Activated CD4-positive, alpha-beta T cell treated with anti-CD3 and anti-CD28 coated beads, Interleukin-2, amount 50 U/mL, for 16 hours (primary cell): ENCODE measurements around the gene INSL6.
"Not testable (repeated sequence)": the region's sequence is repeated elsewhere in the genome, so short reads cannot be mapped to it uniquely, and the experiment has no call there.

ENCODE experiments used
- DNase-seq: peaks from one replicate; pipeline ENCODE4 v3.0.0-alpha.2; 2020

INSL6 gene, protein sequence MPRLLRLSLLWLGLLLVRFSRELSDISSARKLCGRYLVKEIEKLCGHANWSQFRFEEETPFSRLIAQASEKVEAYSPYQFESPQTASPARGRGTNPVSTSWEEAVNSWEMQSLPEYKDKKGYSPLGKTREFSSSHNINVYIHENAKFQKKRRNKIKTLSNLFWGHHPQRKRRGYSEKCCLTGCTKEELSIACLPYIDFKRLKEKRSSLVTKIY

DNA sequence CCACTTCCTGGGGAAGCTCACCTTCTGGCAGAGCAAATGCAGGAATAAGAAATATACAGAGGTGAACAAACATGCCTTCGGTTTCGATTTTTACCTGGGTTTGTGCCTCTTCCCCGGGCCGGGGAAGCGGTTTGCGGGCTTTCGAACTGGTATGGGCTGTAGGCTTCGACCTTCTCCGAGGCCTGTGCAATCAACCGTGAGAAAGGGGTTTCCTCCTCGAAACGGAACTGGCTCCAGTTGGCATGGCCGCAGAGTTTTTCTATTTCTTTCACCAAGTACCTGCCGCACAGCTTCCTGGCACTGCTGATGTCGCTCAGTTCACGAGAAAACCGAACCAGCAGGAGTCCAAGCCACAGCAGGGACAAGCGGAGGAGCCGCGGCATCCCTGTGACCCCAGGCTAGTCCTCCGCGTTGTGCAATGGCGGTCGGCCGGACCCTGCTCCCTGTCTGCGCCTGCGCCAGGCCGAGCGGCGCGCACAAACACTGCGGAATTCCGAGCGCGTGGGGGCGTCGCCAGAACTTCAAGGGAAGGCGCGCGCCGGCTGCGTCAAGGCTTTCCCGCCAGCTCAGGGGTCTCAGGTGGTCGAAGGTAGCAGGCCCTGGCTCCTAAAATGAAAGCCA, at the start of gene INSL6:
INSL6 (minus strand) TSS at position 420 of the 621 bp plus-strand sequence; CDS start at position 383, 37 bp downstream.
- DNase-seq, result no peak

DNA sequence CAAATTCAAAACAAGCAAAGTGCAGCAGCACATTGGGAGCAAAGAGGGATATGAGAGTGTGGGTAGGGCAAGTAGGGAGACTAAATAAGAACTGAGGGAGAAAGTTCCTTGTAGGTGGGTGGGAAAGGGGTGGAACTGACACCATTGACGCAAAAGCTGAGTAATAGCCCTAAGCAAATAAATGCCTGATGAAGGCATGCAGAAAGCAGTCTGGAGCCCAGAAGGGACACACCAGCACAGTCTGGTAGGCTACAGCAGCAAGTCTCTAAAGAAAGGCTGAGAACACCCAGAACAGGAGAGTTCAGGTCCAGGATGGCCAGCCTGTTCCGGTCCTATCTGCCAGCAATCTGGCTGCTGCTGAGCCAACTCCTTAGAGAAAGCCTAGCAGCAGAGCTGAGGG, 45.8 kb upstream of the INSL6 start, which contains the start of gene INSL4:
INSL4 (plus strand) TSS at position 208 of the 400 bp plus-strand sequence; CDS start at position 313, 105 bp downstream.
- DNase-seq, result no peak

DNA sequence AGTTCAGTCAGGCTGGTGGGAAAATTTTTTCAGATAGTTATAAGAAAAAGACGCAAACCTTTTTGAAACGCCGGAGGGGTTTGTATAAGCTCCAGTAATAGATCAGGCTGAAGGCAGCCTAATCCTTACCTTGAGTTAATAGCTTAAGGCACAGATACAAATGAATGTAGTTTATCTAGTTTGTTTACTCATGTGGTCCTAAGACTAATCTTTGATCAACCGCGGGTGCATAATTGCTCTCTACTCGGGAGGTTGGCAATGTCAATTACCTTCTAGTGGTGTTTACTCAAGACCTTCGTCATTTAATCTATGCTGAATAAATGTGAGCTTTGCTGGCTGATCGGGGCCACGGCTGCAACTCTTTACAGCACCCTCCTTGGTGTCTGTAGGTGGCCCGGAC, 45.1 kb upstream of the INSL6 start:
- no peak for DNase-seq

DNA sequence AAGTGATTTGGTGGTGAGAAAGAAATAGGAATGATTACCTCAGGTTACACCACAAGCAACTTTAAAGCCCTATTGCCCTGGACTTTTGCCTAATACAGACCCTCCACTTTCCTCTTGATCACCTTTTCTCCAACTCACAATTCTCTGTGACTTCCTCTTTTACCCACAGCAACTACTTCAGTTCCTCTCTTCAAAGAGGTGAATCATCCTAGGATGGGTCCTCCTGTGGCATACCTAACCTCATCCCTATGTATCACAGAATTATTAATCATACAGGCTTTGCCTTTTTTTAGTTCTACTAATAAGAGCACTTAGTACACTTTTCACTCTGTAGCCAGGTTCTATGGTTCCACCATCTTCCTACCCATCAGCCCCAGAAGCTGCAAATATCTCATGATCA, 19.6 kb upstream of the INSL6 start:
- DNase-seq, result peak; percentile 8

DNA sequence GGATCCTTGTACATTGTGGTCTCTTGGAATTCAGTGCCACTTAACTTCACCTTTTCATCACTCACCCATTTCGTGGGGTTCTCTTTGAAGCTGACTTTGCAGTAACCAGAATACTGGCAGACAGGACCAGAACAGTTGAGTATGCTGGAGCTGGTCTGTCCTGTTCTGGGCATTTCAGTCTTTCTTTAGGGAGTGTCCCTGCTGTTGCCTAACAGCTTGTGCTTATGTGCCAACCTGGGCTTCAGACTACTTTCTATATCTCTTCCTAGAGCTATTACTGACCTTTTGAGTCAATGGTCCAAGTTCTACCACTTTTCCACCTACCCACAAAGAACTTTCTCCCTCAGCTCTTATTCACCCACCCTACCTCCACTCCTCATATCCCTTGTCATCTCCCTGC, 10.0 kb upstream of the INSL6 start:
- no peak for DNase-seq

DNA sequence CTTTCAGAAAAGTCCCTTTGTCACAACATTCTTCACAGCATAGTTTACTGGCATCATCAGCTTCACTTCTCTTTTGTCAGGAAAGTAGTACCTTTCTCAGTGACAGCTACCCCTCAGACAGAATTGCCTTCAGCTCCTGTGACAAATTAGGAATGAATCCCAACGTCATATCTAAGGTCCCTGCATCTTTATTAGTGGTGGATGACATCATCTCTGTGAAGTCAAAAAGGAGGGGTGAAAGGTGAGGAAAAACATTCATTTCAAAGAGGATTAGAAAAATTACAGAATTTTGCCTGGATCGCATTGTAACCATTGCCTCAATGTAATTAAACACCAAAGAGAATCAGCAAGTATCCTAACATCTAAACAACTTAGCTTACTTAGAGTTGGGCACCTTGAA, 7.9 kb upstream of the INSL6 start:
- no peak for DNase-seq

DNA sequence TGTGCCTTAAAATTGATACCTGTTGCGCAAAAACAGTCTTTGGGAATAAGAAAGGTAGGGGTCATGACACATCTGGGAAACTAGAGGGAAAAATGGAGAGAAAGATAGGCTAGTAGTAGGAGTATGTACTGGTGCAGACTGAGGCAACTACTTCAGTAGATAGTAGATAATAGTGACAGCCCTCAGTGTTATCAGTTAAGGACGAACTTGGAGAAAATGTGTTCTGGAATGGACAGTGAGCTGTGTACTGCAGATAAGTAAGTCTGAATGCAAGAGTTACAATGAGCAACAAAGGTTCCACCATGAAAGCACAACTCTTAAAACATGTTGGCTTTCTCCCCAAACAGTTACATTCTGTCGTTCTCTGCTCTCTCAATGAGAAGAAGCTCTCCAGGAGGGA, 6.5 kb upstream of the INSL6 start:
- DNase-seq, result no peak

DNA sequence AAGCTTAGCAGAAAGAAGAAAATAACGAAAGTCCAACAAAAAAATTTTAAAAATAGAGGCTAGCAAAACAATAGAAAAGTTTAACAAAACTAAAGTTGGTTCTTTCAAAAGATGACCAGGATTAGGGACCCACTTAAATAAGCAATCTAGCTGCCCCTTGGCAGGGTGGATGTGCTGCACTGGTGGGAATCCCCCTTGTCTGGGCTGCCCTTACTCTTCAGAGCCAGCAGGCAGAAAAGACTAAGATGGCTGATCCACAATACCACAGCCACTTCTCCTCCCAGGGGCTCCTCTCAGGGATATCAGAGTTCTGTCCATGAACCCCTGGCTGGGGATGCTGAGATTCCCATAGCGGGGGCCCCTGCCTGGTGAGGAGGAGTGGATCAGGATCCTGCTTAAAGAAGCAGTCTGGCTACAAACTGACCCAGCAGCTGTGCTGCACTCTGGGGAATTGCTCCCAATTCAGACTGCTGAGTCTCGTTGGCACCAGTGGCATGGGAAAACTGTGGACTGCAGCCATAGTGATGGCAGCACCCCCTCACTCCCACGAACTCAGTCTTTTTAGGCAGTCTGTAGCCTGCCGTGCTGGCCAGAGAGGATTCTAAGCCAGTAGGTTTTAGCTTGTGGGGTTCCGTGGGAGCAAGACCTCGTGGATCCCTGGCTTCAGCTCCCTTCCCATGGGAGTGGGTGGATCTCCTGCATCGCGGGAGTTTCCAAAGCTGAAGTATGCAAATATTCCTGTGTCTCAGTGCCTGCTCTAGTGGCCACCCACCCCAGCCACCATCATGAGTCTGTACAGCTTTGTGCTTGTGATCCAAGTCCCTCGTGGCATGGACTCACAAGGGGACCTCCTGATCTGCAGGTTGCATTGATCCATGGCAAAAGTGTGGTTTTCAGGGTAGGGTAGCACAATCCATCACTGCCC, 2.9 kb upstream of the INSL6 start:
- DNase-seq, result no peak

DNA sequence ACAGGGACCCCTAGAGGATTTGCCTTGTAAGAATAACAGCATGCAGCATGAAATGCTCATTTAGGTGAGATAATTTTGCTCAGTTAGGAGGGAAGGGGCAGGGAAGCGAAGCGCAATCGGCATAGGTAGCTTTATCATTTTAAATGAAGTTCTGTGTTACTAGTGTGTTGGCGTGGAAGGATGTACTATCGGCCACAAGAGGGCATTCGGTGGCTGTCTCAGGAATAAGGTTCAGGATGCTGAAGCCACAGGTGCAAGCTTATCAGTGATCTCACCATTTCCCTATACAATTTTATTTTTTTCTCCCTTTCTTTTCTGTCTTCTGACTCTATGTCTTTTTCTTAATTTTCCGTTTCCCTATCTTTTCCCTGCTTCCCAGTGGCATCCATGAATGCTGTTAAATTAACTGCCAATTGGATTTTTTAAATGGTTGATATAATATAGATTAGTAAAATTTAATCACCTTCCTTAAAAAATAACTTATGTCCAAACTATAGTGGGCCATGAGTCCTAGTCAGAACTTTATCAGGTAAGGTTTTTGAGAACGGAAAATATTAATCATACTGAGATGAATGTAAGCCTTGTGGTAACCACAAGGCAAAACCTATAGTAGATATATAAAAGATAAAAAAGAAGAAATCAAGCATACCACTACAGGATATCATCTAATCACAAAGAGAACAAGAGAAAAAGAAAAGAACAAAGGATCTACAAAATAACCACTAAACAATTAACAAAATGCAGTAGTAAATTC, 1.2 kb upstream of the INSL6 start:
- DNase-seq, result peak; percentile 69

DNA sequence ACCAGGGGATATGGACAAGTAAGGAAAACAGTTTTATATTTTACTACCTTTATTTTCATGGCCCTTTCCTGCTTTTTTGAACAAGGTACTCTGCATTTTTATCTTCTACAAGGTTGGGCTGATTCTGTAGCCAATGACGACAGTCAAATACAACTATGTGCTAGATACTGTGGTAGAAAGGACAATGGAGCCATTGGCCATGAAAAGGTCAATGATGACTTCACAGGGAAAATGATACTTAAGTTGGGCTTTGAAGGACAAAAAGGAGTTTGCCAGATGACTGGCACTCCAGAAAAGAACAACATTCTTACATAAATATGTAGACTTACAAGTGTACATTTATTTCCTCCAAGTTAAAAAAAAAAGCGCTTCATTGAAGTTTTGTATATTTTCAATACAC, 663 bp downstream of the INSL6 start:
- no peak for DNase-seq

DNA sequence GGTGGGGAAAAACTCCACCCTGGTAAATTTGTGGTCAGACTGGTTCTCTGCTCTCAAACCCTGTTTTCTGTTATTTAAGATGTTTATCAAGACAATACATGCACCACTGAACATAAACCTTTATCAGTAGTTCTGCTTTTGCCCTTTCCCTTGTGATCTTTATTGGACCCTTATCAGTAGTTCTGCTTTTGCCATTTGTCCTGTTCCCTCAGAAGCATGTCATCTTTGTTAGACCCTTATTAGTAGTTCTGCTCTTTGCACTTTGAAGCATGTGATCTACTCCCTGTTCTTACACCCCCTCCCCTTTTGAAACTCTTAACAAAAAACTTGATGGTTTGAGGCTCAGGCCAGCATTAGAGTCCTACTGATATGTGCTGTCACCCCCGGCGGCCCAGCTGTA, 4.8 kb downstream of the INSL6 start:
- DNase-seq, result not testable (repeated sequence)

DNA sequence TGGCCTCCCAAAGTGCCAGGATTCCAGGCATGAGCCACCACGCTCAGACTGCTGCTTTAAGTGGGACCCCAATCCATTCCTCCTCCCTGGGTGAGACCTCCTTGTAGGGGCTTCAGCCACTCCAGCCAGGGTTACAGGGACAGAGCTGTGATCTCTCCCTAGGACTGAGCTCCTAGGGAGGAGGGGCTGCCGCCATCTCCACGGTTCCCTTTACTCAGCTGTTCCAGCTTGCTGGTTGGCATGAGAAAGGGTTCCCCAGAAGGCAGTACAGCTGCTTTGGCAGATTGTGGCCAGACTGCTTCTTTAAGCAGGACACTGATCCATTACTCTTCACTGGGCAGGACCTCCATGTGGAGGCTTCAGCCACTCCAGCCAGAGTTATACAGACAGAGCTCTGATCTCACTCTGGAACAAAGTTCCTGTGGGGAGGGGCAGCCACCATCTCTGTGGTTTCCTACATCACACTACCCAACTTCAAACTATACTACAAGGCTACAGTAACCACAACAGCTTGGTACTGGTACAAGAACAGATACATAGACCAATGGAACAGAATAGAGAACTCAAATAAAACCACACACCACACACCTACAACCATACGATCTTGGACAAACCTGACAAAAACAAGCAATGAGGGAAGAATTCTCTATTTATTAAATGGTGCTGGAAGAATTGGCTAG, 7.2 kb downstream of the INSL6 start:
- DNase-seq, result peak; percentile 8

DNA sequence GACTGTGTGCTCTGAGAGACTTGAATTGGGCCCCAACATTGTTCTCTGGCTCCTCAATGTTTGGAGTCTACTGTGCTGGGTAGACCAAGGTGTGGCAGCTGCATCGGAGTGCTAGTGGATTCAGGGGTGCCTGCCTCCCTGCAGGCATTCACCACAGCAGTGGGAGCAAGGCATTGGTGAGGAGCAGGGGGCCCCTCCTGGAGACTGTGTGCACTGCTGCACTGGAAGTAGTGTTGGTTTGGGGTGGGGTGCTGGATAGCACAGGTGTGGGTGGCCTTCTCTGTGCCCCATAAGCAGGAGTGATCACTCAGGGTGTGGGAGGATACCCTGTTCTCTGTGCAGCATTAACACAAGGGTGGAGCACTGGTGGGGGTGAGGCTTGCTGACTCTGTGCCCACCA, 39.2 kb downstream of the INSL6 start:
- no peak for DNase-seq

DNA sequence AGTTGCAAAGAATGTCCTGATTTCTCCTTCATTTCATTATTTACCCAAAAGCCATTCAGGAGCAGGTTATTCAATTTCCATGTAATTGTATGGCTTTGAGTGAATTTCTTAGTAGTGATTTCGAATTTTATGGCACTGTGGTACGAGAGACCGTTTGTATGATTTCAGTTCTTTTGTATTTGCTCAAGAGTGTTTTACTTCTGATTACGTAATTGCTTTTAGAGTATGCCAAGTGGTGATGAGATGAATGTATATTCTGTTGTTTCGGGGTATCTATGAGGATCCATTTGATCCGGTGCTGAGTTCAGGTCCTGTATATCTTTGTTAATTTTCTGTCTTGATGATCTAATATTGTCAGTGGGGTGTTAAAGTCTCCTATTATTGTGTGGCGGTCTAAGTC, 41.2 kb downstream of the INSL6 start:
- no peak for DNase-seq

DNA sequence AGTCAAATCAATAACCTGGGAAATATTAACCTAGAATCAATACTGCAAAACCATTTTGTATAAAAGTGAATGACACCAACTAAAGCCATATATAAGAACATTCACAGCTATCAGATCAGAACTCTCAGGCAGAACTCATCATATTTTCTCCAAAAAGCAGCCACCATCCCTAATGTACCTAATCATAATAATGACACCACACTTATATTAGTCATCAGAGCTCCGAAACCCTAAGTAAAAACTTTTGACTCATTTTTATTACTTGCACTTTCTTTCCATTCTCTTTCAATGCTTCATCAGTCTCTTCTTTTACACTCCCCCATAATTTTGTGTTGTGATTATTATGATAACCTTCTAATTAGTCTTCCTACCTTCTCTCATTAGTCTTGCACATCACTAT, 45.3 kb downstream of the INSL6 start:
- peak; percentile 7 for DNase-seq

DNA sequence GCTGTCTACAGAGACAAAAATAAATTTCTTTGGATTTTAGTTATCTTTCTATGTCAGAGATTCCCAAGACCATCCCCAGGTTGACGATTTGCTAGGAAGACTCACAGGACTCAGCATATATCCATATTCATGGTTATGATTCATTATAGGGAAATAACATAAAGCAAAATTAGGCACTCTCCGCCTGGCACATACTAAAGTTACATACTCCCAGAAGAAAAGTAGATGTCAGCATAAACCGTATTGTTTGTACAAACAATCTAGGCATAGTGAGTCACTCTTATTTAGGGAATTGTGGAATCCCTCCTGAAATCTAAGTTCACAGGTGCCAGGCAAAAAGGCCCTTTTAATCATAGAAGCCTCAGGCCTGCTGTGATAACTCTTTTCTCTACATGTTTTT, 62.9 kb downstream of the INSL6 start:
- DNase-seq, result no peak

DNA sequence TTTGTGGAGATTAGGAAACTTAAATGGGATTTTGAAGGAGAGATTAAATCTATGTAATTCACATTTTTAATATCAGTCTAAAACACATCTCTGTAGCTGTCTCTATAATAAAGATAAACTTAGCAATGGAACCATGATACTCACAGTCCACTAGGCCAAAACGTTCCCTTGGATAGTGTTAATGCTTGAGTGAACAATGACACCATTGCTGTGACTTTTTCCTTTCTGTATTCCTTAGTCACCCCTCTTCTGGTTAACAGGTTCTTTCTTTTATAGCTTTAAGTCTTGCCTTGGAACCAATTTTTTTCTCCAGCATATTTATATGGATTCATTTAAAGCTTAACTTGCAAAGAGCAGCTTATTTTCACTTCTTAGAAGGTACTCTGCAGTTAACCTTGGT, 63.3 kb downstream of the INSL6 start:
- DNase-seq, result no peak

DNA sequence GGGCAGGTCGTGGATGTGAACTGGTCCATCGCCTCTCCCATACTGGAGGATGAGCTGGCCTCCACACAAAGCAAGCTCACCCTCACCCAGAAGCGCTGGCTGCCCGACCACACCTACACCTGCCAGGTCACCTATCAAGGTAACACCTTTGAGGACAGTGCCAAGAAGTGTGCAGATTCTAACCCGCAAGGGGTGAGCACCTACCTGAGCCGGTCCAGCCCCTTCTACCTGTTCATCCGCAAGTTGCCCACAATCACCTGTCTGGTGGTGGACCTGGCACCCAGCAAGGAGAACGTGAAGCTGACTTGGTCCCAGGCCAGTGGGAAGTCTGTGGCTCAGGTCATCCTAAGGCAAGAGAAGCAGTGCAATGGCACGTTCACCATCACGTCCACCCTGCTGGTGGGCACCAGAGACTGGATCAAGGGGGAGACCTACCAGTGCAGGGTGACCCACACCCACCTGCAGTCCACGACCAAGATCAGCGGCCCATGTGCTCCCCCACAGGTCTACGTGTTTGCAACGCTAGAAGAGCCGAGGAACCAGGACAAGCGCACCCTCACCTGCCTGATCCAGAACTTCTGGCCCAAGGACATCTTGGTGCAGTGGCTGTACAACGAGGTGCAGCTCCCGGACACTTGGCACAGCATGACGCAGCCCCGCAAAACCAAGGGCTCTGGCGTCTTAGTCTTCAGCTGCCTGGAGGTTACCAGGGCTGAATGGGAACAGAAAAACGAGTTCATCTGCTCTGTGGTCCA, 71.3 kb downstream of the INSL6 start:
- no peak for DNase-seq
